ENCODE measurements around the gene DMWD. TPM values are rescaled to one million over a fixed set of nuclear protein-coding genes. Genes with fewer than 3 reads are reported as not detected.

Gene DMWD, protein sequence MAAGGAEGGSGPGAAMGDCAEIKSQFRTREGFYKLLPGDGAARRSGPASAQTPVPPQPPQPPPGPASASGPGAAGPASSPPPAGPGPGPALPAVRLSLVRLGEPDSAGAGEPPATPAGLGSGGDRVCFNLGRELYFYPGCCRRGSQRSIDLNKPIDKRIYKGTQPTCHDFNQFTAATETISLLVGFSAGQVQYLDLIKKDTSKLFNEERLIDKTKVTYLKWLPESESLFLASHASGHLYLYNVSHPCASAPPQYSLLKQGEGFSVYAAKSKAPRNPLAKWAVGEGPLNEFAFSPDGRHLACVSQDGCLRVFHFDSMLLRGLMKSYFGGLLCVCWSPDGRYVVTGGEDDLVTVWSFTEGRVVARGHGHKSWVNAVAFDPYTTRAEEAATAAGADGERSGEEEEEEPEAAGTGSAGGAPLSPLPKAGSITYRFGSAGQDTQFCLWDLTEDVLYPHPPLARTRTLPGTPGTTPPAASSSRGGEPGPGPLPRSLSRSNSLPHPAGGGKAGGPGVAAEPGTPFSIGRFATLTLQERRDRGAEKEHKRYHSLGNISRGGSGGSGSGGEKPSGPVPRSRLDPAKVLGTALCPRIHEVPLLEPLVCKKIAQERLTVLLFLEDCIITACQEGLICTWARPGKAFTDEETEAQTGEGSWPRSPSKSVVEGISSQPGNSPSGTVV
- 38.8 and 43.2 TPM in 2 replicates for total RNA-seq

GRCh38 chr19:45792470-45793177, at the start of gene DMWD:
Gene DMWD (minus strand): TSS chr19:45792845. CDS start chr19:45792756, 89 bp downstream.

DNA sequence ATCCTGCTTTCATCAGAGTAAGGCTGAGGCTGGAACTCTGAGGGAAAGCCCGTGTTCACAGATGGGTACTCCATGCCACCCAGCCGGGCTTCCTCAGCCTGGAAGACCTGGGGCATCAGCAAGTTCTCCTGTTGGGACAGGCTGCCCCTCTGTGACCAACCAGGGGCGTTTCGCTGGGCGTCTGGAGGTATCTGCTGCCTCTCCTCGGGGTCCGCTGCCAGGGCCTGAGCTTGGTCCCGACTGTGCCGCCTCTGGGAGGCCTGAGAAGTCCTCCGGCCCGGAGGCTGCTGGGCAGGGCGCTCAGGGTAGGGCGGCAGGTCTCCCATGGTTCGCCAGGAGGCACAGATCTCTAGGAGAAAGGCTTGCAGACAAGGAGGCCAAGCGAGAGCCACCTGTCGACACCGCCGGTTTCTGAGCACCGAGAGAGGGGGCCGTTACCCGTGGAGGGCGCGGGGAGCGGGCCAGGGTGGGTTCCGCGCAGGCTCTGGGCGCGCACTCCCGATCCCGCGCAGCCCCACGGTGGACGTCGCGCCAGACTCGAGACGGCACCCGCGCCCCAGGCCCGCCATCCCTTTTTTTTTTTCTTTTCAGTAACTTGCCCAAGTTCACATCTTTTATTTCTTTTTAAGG, 22.3 kb upstream of the DMWD start, which contains the start of gene RSPH6A:
TSS of gene RSPH6A (minus strand) at position 458 of the 630 bp plus-strand sequence. CDS start at position 326, 132 bp downstream.

GRCh38 chr19:45782162-45782691, 10.4 kb downstream of the DMWD start, which contains the start of gene DMPK:
Gene DMPK (minus strand): TSS chr19:45782490. CDS start chr19:45782352, 138 bp downstream.

GRCh38 chr19:45768984-45769782, 23.5 kb downstream of the DMWD start, which contains the start of gene SIX5:
Gene SIX5 (minus strand): TSS chr19:45769252. CDS start chr19:45768844, 408 bp downstream.

DNA sequence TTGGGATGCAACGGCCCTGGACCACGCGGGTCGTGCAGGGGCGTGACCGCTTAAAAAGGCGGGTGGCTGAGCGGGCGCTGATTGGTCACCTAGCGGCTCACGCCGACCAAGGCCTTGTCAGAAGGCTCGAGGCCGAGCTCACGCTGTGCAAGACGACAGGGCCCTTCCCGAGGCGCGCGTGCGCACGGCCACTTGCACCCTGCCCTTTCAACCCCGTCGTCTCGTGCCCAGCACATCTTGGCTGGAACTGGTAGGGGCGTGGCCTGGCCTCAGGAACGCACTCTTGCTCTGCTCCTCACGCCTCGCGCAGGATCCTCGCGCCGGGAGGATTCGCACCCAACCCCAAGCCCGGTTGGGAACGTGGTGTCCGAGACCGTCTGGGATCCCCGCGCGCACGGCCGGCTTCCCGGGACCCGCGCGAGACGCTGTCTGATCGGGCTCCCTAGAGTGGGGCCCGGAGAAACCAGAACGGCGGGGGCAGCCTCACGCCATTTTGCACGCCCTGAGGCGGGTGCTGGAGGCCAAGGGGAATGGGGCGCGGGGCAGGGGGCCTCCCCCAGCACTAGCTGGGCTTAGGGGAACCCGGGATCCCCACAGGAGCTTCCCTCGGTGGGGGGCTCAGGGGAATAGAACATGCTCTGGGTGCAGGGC, 59.4 kb downstream of the DMWD start, which contains the start of gene MEIOSIN:
TSS of gene MEIOSIN (plus strand) at position 280 of the 651 bp plus-strand sequence. CDS start 1,938 bp downstream, outside the sequence.

Other genes starting within 250 kb of the DMWD start
- gene OPA3, start 208.0 kb downstream of the DMWD start, total RNA-seq = 5.5 and 6.5 TPM in 2 replicates
- 0.17 and 0.73 TPM in 2 replicates for gene GPR4, start 190.6 kb downstream of the DMWD start, total RNA-seq
- gene EML2, start 153.4 kb downstream of the DMWD start, total RNA-seq = 38.3 and 63.5 TPM in 2 replicates
- 0.29 TPM in 1 of 2 replicates, not detected in the other for gene GIPR, start 124.6 kb downstream of the DMWD start, total RNA-seq
- 228 and 382 TPM in 2 replicates for gene SNRPD2, start 100.9 kb downstream of the DMWD start, total RNA-seq
- gene QPCTL, start 100.2 kb downstream of the DMWD start, total RNA-seq = 9.6 and 11.1 TPM in 2 replicates
- gene FBXO46, start 61.9 kb downstream of the DMWD start, total RNA-seq = 5.2 and 9.1 TPM in 2 replicates
- gene MEIOSIN, start 59.4 kb downstream of the DMWD start, total RNA-seq = not detected in 2 replicates
- 11.2 and 18.9 TPM in 2 replicates for gene SIX5, start 23.6 kb downstream of the DMWD start, total RNA-seq
- gene DMPK, start 10.4 kb downstream of the DMWD start, total RNA-seq = 27.3 and 94.1 TPM in 2 replicates
- gene RSPH6A, start 22.5 kb upstream of the DMWD start, total RNA-seq = 0.15 and 0.17 TPM in 2 replicates
- gene SYMPK, start 70.3 kb upstream of the DMWD start, total RNA-seq = 36.5 and 42.3 TPM in 2 replicates
- gene FOXA3, start 71.5 kb upstream of the DMWD start, total RNA-seq = not detected in 2 replicates
- 27.5 and 43.8 TPM in 2 replicates for gene IRF2BP1, start 93.3 kb upstream of the DMWD start, total RNA-seq
- 2.5 and 2.8 TPM in 2 replicates for gene MYPOP, start 109.8 kb upstream of the DMWD start, total RNA-seq
- gene NANOS2, start 121.9 kb upstream of the DMWD start, total RNA-seq = not detected in 2 replicates
- not detected in 2 replicates for gene NOVA2, start 181.0 kb upstream of the DMWD start, total RNA-seq
- 6.1 and 8.6 TPM in 2 replicates for gene CCDC61, start 202.6 kb upstream of the DMWD start, total RNA-seq
- not detected in 2 replicates for gene PGLYRP1, start 230.2 kb upstream of the DMWD start, total RNA-seq
- gene IGFL4, start 248.2 kb upstream of the DMWD start, total RNA-seq = not detected in 2 replicates